HepG2 (cell line): ENCODE results near the gene TMEM97. TPM values are rescaled to one million over a fixed set of nuclear protein-coding genes. Genes with fewer than 3 reads are reported as not detected.

Experiments used
- ATAC-seq: fragments of 200-7000 bp; cut with Tn5 transposase; 3 replicates; pipeline ENCODE4 v1.9.1; 2020; ENCODE audit warnings: mild to moderate bottlenecking, moderate library complexity
- BruUV-seq: library from RNA; stranded (reverse); fragments of 400-500 nt; replicated peaks from 2 replicates; lab custom pipeline; 2021; lab: Mats Ljungman, UMichigan
- CTCF ChIA-PET: fragments of 300-600 bp; formaldehyde crosslinking; extraction: SDS; loops from one replicate; lab custom pipeline; 2021; ENCODE audit warnings: low total read pairs, inconsistent platforms, low intra/inter-chr PET ratio; lab: Yijun Ruan, JAX
- POLR2A ChIA-PET: fragments of 350-600 bp; sonication (Branson Sonifier 250); formaldehyde crosslinking; loops from one replicate; lab custom pipeline; 2020; ENCODE audit warnings: antibody characterized with exemption, inconsistent platforms; lab: Yijun Ruan, JAX
- DNase-seq: peaks from one replicate; pipeline ENCODE4 v3.0.0-alpha.2; 2015; ENCODE audit warnings: low spot score
- FAIRE-seq: peaks from 3 replicates; lab custom pipeline; 2011; peaks lifted over from hg19 to GRCh38; lab: Jason Lieb, UNC
- H2AFZ ChIP-seq: one replicate; pipeline ENCODE4 v1.6.1; 2011; ENCODE audit warnings: low read length, inconsistent platforms
- H3K27ac ChIP-seq: fragments of 300-600 bp; 3 replicates; pipeline ENCODE4 v1.8.0; 2011; ENCODE audit warnings: mixed run types, mild to moderate bottlenecking, mixed read lengths, low read length, inconsistent platforms; ENCODE audit not compliant: insufficient read depth; ENCODE audit errors: extremely low read length
- H3K27me3 ChIP-seq, 2 experiments: fragments of 200-600 bp in 1 of 2; 2 replicates in 1 of 2; 3 replicates in 1 of 2; pipeline versions ENCODE4 v1.6.0 to v1.8.0; 2011; ENCODE audit warnings: low read length in 2 of 2, mild to moderate bottlenecking in 2 of 2, moderate library complexity in 2 of 2, inconsistent platforms in 1 of 2; ENCODE audit not compliant: insufficient read depth in 2 of 2, control insufficient read depth in 1 of 2
- H3K36me3 ChIP-seq, 2 experiments: fragments of 200-600 bp in 1 of 2; replicated peaks in 1 of 2; 2 replicates in 1 of 2; 3 replicates in 1 of 2; pipeline versions ENCODE4 v1.5.1 to v1.8.0; 2011; ENCODE audit warnings: low read length in 2 of 2, inconsistent platforms in 1 of 2; ENCODE audit not compliant: insufficient read depth in 2 of 2, control insufficient read depth in 1 of 2
- H3K4me1 ChIP-seq: 2 replicates; pipeline ENCODE4 v1.5.1; 2012; ENCODE audit warnings: low read length, inconsistent platforms; ENCODE audit not compliant: insufficient read depth
- H3K4me2 ChIP-seq: 2 replicates; pipeline ENCODE4 v1.6.0; 2011; ENCODE audit warnings: low read depth, low read length, inconsistent platforms
- H3K4me3 ChIP-seq, 3 experiments: fragments of 200-600 bp in 1 of 3; sonication (generic), shearing (Covaris generic) in 1 of 3; replicated peaks in 1 of 3; 2 replicates each; pipeline ENCODE4 v1.5.1; 2011 to 2016; ENCODE audit warnings: low read length in 3 of 3, inconsistent platforms in 2 of 3, low read depth in 2 of 3, mild to moderate bottlenecking in 2 of 3, control low read depth in 1 of 3, mixed read lengths in 1 of 3; ENCODE audit not compliant: insufficient read depth in 1 of 3
- H3K79me2 ChIP-seq: one replicate; pipeline ENCODE4 v1.6.1; 2011; ENCODE audit warnings: low read length, inconsistent platforms; ENCODE audit not compliant: insufficient read depth
- H3K9ac ChIP-seq: 2 replicates; pipeline ENCODE4 v1.6.0; 2011; ENCODE audit warnings: mild to moderate bottlenecking, low read depth, low read length, inconsistent platforms; ENCODE audit not compliant: insufficient read depth
- H3K9me3 ChIP-seq: 2 replicates; pipeline ENCODE4 v1.5.1; 2012; ENCODE audit warnings: mild to moderate bottlenecking, low read length
- H4K20me1 ChIP-seq: 2 replicates; pipeline ENCODE4 v1.6.0; 2011; ENCODE audit warnings: inconsistent platforms, mild to moderate bottlenecking, low read length, moderate library complexity; ENCODE audit not compliant: insufficient read depth
- ARNTL ChIP-seq: sonication (generic); formaldehyde crosslinking; IDR thresholded peaks from 2 replicates; pipeline ENCODE4 v1.4.0; 2020; ENCODE audit warnings: mild to moderate bottlenecking, missing genetic modification reagents
- BORCS8-MEF2B ChIP-seq: sonication (generic); formaldehyde crosslinking; IDR thresholded peaks from 2 replicates; pipeline ENCODE4 v1.8.0; 2022; ENCODE audit warnings: mild to moderate bottlenecking, missing genetic modification reagents
- CBX2 ChIP-seq, 2 experiments: fragments of 200-600 bp in 1 of 2; sonication (generic); formaldehyde crosslinking in 1 of 2; IDR thresholded peaks; 2 replicates each; pipeline versions ENCODE4 v1.7.0 to v1.8.1; 2018 to 2022; ENCODE audit warnings: low read depth in 2 of 2, low read length in 1 of 2, mild to moderate bottlenecking in 1 of 2, missing genetic modification reagents in 1 of 2
- ELF4 ChIP-seq: sonication (generic); formaldehyde crosslinking; IDR thresholded peaks from 2 replicates; pipeline ENCODE4 v1.5.0; 2020; ENCODE audit warnings: missing genetic modification reagents, mild to moderate bottlenecking, moderate library complexity, borderline replicate concordance
- ETS1 ChIP-seq: sonication (generic); formaldehyde crosslinking; IDR thresholded peaks from 2 replicates; pipeline ENCODE4 v1.4.0; 2020; ENCODE audit warnings: missing genetic modification reagents
- POGK ChIP-seq: sonication (generic); formaldehyde crosslinking; conservative IDR thresholded peaks from 2 replicates; pipeline ENCODE4 v1.8.0; 2022; ENCODE audit warnings: mild to moderate bottlenecking, moderate library complexity, missing genetic modification reagents
- RBFOX2 ChIP-seq: fragments of 200-400 bp; formaldehyde crosslinking; IDR thresholded peaks from 2 replicates; pipeline ENCODE4 v1.6.1; 2017; ENCODE audit warnings: low read depth, mild to moderate bottlenecking, low read length
- SUZ12 ChIP-seq: fragments of 150-350 bp; IDR thresholded peaks from 2 replicates; pipeline ENCODE4 v1.6.1; 2014; ENCODE audit warnings: low read depth, low read length
- YY1 ChIP-seq: IDR thresholded peaks from 2 replicates; pipeline ENCODE4 v1.6.1; 2011; ENCODE audit warnings: low read length, low read depth, moderate library complexity, mild to moderate bottlenecking; ENCODE audit not compliant: insufficient read depth, insufficient replicate concordance
- ZBTB42 ChIP-seq: sonication (generic); formaldehyde crosslinking; IDR thresholded peaks from 2 replicates; pipeline ENCODE4 v1.5.0; 2020; ENCODE audit warnings: mild to moderate bottlenecking, missing genetic modification reagents
- ZNF260 ChIP-seq: sonication (generic); formaldehyde crosslinking; IDR thresholded peaks from 2 replicates; pipeline ENCODE4 v1.4.0; 2020; ENCODE audit warnings: missing genetic modification reagents, low read depth, mild to moderate bottlenecking, borderline replicate concordance
- ZNF891 ChIP-seq: sonication (generic); formaldehyde crosslinking; IDR thresholded peaks from 2 replicates; pipeline ENCODE4 v1.5.0; 2020; ENCODE audit warnings: mild to moderate bottlenecking, missing genetic modification reagents
- ZSCAN20 ChIP-seq: sonication (generic); formaldehyde crosslinking; IDR thresholded peaks from 2 replicates; pipeline ENCODE4 v1.4.0; 2020; ENCODE audit warnings: missing genetic modification reagents, mild to moderate bottlenecking, borderline replicate concordance
- ZUFSP ChIP-seq: sonication (generic); formaldehyde crosslinking; IDR thresholded peaks from 2 replicates; pipeline ENCODE4 v1.9.0; 2021; ENCODE audit warnings: missing genetic modification reagents, mild to moderate bottlenecking, borderline replicate concordance
- WGBS: methylation state at CpG from one replicate; pipeline ENCODE4 v1.1.6; 2017; ENCODE audit warnings: low lambda C conversion rate; 5-methylcytosine and 5-hydroxymethylcytosine counted together
- in situ Hi-C: cut with HindIII; loops from 2 replicates; pipeline ENCODE4 v1.10.0; 2017; ENCODE audit warnings: low pct_unique_long_range_greater_than_20kb; ENCODE audit not compliant: extremely low pct_ligation_motif_present
- intact Hi-C: fragments of 100-400 bp; cut with micrococcal nuclease; formaldehyde crosslinking; loops from one replicate; pipeline ENCODE4 v1.10.0; 2022; ENCODE audit not compliant: unreplicated experiment
- polyA plus RNA-seq, 8 experiments: library from polyadenylated mRNA; depleted of rRNA in 3 of 8; stranded (reverse) in 7 of 8; unstranded in 1 of 8; fragments of >200 nt; fragmentation: Illumina TruSeq in 4 of 8; extraction: Trizol in 4 of 8; gene quantifications; 2 replicates each; pipeline versions ENCODE4 v1.2.1 to v1.2.3, GENCODE V29; 2011 to 2016; ENCODE audit warnings: low read depth in 4 of 8, missing spikeins in 1 of 8, mixed read lengths in 1 of 8; ENCODE audit not compliant: insufficient read depth in 1 of 8
- total RNA-seq, 5 experiments: library from RNA; depleted of rRNA; stranded (reverse); fragments of >200 nt; fragmentation: Illumina TruSeq; extraction: Trizol; gene quantifications; 2 replicates each; pipeline ENCODE4 v1.2.3, GENCODE V29; 2016; ENCODE audit warnings: low read depth in 1 of 5

Gene TMEM97
- total and polyA plus RNA-seq, 2 of the 13 experiments (the other 11 are each of a cell fraction or from before 2014, with no cell fraction given) = 69.6 to 137 TPM

- ATAC-seq = no peak
- H2AFZ ChIP-seq = no peak overlapping the region
- intact Hi-C loops = no loop called here
Observed at GRCh38 chr17:28372203-28372944, 53.4 kb downstream of the TMEM97 start.

More at GRCh38 chr17:28372203-28372944, 53.4 kb downstream of the TMEM97 start:
- Histone ChIP-seq H3K4me1 (peaks cover 39% of the 10 kb centered on the region), H3K9me3 (no peaks in the 10 kb centered on the region), H3K27me3 (no peaks in the 10 kb centered on the region), H3K4me2 (no peak overlapping the region), H3K36me3 (no peaks in the 10 kb centered on the region), H3K79me2 (peaks cover 7% of the 10 kb centered on the region), H3K4me3 (no peak overlapping the region), H3K27ac (no peak overlapping the region), H3K9ac (no peak overlapping the region), H4K20me1 (no peaks in the 10 kb centered on the region)
- POLR2A ChIA-PET = interaction anchor here (4.4 to 7.8 kb wide), 2 partner anchors 9 to 15 kb away, joined by 107 to 183 read pairs; partner anchors contain the start of gene POLDIP2
- no peak for DNase-seq
- in situ Hi-C loops = no loop called here
- 95% methylated on average over 30 of the region's 53 CpGs for WGBS
- no TSS peak for BruUV-seq
- TF ChIP-seq ARNTL (CRISPR knock-in tag) (no peak), ZBTB42 (CRISPR knock-in tag) (no peak), SUZ12 (no peak), ELF4 (CRISPR knock-in tag) (no peak), ETS1 (CRISPR knock-in tag) (no peak), CBX2 (IDR thresholded peaks at IDR 0.05; ENCODE audit: low read depth, low read length) (no peak), CBX2 (CRISPR knock-in tag; IDR thresholded peaks at IDR 0.05; ENCODE audit: low read depth) (no peak), ZSCAN20 (CRISPR knock-in tag) (no peak), ZNF260 (CRISPR knock-in tag) (no peak), YY1 (no peak), ZNF891 (CRISPR knock-in tag) (no peak), BORCS8-MEF2B (CRISPR knock-in tag) (no peak), RBFOX2 (no peak), POGK (CRISPR knock-in tag) (no peak), ZUFSP (CRISPR knock-in tag) (no peak)
- FAIRE-seq = no peak
- CTCF ChIA-PET = no interaction called here
